ENCODE measurements around the gene RGMB. TPM values are rescaled to one million over a fixed set of nuclear protein-coding genes. Genes with fewer than 3 reads are reported as not detected.

Gene RGMB
- total RNA-seq, 1 experiment from 2014 or later, result 1.2 TPM

- in situ Hi-C loops (cut with HindIII; ENCODE audit: low sequenced_read_pairs), result no loop called here
- DNase-seq (ENCODE audit: low spot score), result no peak
Measured at GRCh38 chr5:98805070-98805469, 31.6 kb downstream of the RGMB start.

GRCh38 chr5:98807806-98808205, 34.3 kb downstream of the RGMB start:
- in situ Hi-C loops (cut with HindIII; ENCODE audit: low sequenced_read_pairs), result no loop called here
- DNase-seq (ENCODE audit: low spot score), result no peak

GRCh38 chr5:98810206-98810605, 36.7 kb downstream of the RGMB start:
- in situ Hi-C loops (cut with HindIII; ENCODE audit: low sequenced_read_pairs), result no loop called here
- DNase-seq (ENCODE audit: low spot score), result no peak

- in situ Hi-C loops (cut with HindIII; ENCODE audit: low sequenced_read_pairs), result no loop called here
- DNase-seq (ENCODE audit: low spot score), result no peak
Measured at GRCh38 chr5:98813755-98814154, 40.3 kb downstream of the RGMB start.

GRCh38 chr5:98816582-98817222, 43.2 kb downstream of the RGMB start:
- in situ Hi-C loops (cut with HindIII; ENCODE audit: low sequenced_read_pairs), result no loop called here

GRCh38 chr5:98825582-98826375, 52.3 kb downstream of the RGMB start:
- in situ Hi-C loops (cut with HindIII; ENCODE audit: low sequenced_read_pairs), result no loop called here
- no peak for DNase-seq (ENCODE audit: low spot score)

More at GRCh38 chr5:98816582-98817222, 43.2 kb downstream of the RGMB start:
- DNase-seq (ENCODE audit: low spot score), result no peak

- DNase-seq (ENCODE audit: low spot score), result peak; percentile 52
- in situ Hi-C loops (cut with HindIII; ENCODE audit: low sequenced_read_pairs), result no loop called here
Measured at GRCh38 chr5:98827161-98827560, 53.7 kb downstream of the RGMB start.

- DNase-seq (ENCODE audit: low spot score), result no peak
- in situ Hi-C loops (cut with HindIII; ENCODE audit: low sequenced_read_pairs), result no loop called here
Measured at GRCh38 chr5:98827588-98828284, 54.3 kb downstream of the RGMB start.

GRCh38 chr5:98836175-98836574, 62.7 kb downstream of the RGMB start:
- in situ Hi-C loops (cut with HindIII; ENCODE audit: low sequenced_read_pairs), result no loop called here
- DNase-seq (ENCODE audit: low spot score), result no peak

- in situ Hi-C loops (cut with HindIII; ENCODE audit: low sequenced_read_pairs), result no loop called here
- DNase-seq (ENCODE audit: low spot score), result no peak
Measured at GRCh38 chr5:98839469-98840383, 66.3 kb downstream of the RGMB start.

- in situ Hi-C loops (cut with HindIII; ENCODE audit: low sequenced_read_pairs), result no loop called here
- DNase-seq (ENCODE audit: low spot score), result no peak
Measured at GRCh38 chr5:98840946-98841345, 67.5 kb downstream of the RGMB start.

- in situ Hi-C loops (cut with HindIII; ENCODE audit: low sequenced_read_pairs), result no loop called here
- DNase-seq (ENCODE audit: low spot score), result no peak
Measured at GRCh38 chr5:98843481-98843880, 70.0 kb downstream of the RGMB start.

- in situ Hi-C loops (cut with HindIII; ENCODE audit: low sequenced_read_pairs), result no loop called here
Measured at GRCh38 chr5:98844865-98845264, 71.4 kb downstream of the RGMB start.

GRCh38 chr5:98845878-98846277, 72.4 kb downstream of the RGMB start:
- no peak for DNase-seq (ENCODE audit: low spot score)

More at GRCh38 chr5:98844865-98845264, 71.4 kb downstream of the RGMB start:
- no peak for DNase-seq (ENCODE audit: low spot score)

More at GRCh38 chr5:98845878-98846277, 72.4 kb downstream of the RGMB start:
- in situ Hi-C loops (cut with HindIII; ENCODE audit: low sequenced_read_pairs), result no loop called here

Other genes starting within 250 kb of the RGMB start
- gene CHD1, start 155.3 kb downstream of the RGMB start, total RNA-seq (2014; rRNA removed; shearing (Covaris generic)), result 38.9 and 65.4 TPM in 2 replicates